ENCODE measurements around the gene CD96.
"Not testable (repeated sequence)": the region's sequence is repeated elsewhere in the genome, so short reads cannot be mapped to it uniquely, and the experiment has no call there.

Gene CD96

DNA sequence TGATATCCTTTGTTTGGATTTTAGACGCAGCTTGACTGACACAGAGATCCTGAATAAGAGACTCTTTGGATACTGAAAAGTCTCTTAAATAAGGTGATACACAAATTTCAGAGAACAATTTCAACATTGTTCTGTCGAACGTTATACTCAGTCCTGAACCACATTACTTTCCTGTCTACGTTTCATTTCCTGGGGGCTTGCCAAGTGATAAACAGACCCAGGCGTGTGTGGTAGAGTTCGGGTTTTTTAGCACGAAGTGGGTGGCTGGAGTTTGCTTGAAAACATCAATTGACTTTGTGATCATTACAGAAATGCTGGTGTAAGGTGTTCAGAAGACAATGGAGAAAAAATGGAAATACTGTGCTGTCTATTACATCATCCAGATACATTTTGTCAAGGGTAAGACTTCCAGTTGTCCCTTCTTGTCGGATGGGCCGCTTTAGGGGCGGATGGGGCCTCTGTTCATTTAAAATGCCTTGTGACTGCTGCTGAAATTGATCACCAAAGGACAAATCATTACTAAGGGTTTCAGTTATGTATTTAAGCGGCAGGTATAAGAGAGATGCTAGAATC is at the start of gene CD96:
TSS of gene CD96 (plus strand) at position 287 of the 573 bp plus-strand sequence. CDS start at position 339, 52 bp downstream.
- TF ChIP-seq POLR2A (IDR thresholded peaks at IDR 0.05; ENCODE audit: low read length) (no peak), GATA1 (IDR thresholded peaks at IDR 0.05; ENCODE audit: low read depth, low read length) (no peak)
- DNase-seq, result no peak

- no peak for DNase-seq
- TF ChIP-seq GATA1 (IDR thresholded peaks at IDR 0.05; ENCODE audit: low read depth, low read length), result no peak
- TF ChIP-seq POLR2A (IDR thresholded peaks at IDR 0.05; ENCODE audit: low read length), result no peak
Measured at GRCh38 chr3:111493276-111493675, 48.7 kb upstream of the CD96 start.

DNA sequence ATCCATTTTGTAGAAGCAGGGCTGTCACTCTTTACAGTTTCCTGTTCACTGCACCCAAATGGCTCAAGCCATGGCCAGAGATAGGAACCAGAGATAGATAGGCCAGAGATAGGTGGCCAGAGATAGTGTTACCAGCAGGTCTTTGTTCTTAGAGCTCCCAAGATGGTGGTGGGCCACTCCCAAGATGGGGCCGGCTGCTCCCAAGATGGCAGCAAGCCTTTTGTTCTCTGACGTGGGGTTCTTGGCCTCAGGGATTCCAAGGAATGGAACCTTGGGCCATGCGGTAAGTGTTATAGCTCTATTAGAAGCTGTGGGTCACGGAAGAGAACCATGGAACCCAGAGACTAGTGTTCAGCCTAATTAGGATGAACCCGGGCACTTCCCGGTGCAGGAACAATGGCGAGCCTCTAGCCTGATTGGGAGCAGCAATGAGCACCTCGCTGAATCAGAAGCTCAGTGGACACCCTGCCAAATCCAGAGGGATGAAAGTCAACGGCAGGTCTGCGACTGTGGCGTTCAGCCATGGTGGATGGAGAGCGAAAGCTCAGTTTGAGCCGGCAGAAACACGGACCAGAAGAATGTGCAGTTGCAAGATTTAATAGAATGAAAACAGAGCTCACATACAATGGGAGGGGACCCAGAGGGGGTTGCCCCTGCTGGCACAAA is 45.0 kb upstream of the CD96 start:
- no peak for DNase-seq
- TF ChIP-seq GATA1 (IDR thresholded peaks at IDR 0.05; ENCODE audit: low read depth, low read length) (no peak), POLR2A (IDR thresholded peaks at IDR 0.05; ENCODE audit: low read length) (no peak)

DNA sequence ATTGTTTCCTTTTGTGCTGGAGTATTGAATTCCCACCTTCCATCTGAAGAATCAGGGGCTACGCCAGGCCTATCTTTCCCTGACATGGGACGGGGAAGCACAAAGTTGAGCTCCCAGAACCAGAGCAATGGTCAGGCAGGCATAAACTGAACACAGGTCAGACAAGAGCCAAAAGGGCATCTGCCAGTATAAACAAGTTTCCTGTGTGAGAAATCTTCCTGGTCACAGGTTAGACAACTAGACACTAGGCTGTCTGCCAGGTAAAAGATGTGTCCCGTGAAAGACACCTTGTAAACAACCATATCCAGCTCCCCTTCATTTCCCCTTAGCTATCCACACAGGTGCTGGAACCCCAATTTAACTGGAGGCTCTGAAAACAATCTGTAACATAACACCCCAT is 44.0 kb upstream of the CD96 start:
- no peak for DNase-seq
- TF ChIP-seq GATA1 (IDR thresholded peaks at IDR 0.05; ENCODE audit: low read depth, low read length), result no peak
- no peak for TF ChIP-seq POLR2A (IDR thresholded peaks at IDR 0.05; ENCODE audit: low read length)

DNA sequence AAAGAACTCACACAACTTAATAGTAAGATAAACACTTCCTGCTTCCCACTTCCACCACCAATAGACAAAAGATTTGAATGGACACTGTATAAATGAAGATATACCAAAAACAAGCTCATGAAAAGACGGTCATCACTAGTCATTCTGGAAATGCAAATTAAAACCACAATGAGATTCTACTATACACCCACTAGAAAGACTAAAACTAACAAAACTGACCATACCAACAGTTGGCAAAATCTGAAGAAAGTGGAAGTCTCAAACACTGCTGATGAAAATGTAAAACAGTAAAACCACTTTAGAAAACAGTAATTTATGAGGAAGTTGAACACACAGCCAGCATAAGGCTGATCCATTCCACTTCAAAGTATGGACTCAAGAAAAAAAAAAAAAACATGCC is 35.6 kb upstream of the CD96 start:
- DNase-seq, result no peak

DNA sequence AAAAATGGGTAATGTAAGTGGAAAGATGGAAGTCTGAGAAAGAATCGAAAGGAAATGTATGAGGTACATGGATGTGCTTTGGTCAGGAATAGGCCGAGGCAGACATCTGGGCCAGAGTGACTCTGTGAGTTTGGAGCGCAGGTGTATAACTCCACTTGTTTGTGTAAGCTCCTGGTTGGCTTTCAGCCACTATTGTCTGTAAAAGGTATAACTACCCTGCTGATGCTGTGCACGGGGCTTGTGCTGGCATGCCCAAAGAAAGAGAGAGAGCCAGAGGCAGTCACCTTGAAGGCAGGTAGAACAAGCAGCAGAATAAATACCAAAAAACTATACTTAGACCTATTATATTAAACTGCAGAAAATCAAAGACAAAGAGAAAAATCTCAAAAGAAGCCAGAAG is 32.7 kb upstream of the CD96 start:
- no peak for TF ChIP-seq GATA1 (IDR thresholded peaks at IDR 0.05; ENCODE audit: low read depth, low read length)
- no peak for TF ChIP-seq POLR2A (IDR thresholded peaks at IDR 0.05; ENCODE audit: low read length)
- DNase-seq, result no peak

More for the DNA sequence above, 35.6 kb upstream of the CD96 start:
- TF ChIP-seq GATA1 (IDR thresholded peaks at IDR 0.05; ENCODE audit: low read depth, low read length) (no peak), POLR2A (IDR thresholded peaks at IDR 0.05; ENCODE audit: low read length) (no peak)

DNA sequence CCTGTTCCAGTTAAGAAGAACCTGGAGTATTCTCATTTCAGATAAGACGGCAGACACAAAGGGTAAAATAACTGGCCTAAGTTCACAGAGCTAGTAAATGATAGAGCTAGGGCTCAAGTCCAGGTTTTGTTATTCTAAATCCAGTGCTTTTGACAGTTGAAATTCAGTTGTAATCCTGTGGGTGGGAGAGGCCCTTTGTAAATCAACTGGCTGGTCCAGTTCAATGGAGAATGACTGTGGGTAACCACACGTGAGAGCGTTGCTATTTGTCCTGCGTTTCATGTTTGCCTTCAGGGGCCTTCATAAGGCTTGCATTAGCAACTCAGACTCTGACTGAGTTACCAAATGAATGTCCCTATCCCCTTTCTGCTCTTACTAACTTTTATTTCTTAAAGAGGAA is 24.2 kb upstream of the CD96 start:
- DNase-seq, result no peak
- TF ChIP-seq POLR2A (IDR thresholded peaks at IDR 0.05; ENCODE audit: low read length) (no peak), GATA1 (IDR thresholded peaks at IDR 0.05; ENCODE audit: low read depth, low read length) (no peak)

DNA sequence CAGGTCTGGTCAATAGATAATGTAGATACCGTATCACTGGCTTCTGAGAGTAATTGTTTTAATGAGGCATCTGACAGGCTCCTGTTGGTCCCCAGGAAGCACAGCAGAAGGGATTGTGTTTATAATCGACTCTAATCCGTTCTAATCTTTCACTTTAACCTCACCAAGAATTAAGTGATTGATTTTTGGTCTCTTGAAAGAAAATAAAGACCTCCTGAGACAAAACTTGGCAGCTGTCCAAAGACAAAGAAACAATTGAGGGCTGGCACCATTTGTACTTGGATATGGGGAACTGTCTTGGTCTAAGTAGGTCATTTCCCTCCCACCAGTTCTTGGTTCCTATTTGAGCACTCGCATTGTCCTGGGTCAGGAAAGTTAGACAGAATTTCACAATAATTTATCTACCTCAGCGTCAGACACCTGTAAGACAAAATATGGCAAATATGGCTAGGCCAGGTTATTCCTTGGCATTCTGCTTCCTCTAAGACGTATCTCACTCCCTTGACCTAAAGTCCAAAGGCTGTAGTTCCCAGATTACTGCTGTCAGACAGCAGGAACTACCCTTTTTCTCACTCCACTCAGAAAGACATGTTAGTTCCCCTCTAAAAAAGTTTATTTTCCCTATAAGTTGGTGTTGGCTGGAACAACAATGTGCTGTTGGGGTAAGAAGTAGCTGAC is 22.7 kb upstream of the CD96 start:
- TF ChIP-seq POLR2A (IDR thresholded peaks at IDR 0.05; ENCODE audit: low read length) (no peak), GATA1 (IDR thresholded peaks at IDR 0.05; ENCODE audit: low read depth, low read length) (no peak)
- no peak for DNase-seq

GRCh38 chr3:111521891-111522290 is 20.1 kb upstream of the CD96 start:
- no peak for TF ChIP-seq GATA1 (IDR thresholded peaks at IDR 0.05; ENCODE audit: low read depth, low read length)
- no peak for TF ChIP-seq POLR2A (IDR thresholded peaks at IDR 0.05; ENCODE audit: low read length)
- DNase-seq, result no peak

DNA sequence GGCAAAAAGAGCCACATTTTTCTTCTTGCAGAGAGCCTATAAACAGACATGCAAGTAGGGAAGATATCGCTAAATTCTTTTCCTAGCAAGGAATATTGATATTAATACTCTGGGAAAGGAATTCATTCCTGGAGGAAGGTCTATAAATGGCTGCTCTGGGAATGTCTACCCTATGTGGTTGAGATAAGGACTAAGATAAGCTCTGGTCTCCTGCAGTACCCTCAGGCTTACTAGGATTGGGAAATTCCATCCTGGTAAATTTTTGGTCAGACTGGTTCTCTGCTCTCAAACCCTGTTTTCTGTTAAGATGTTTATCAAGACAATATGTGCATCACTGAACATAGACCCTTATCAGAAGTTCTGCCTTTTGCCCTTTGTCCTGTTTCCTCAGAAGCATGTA is 17.5 kb upstream of the CD96 start:
- not testable (repeated sequence) for DNase-seq

- TF ChIP-seq GATA1 (IDR thresholded peaks at IDR 0.05; ENCODE audit: low read depth, low read length) (no peak), POLR2A (IDR thresholded peaks at IDR 0.05; ENCODE audit: low read length) (no peak)
- DNase-seq, result no peak
Measured at GRCh38 chr3:111531446-111531845, 10.6 kb upstream of the CD96 start.

- TF ChIP-seq GATA1 (IDR thresholded peaks at IDR 0.05; ENCODE audit: low read depth, low read length), result no peak
- TF ChIP-seq POLR2A (IDR thresholded peaks at IDR 0.05; ENCODE audit: low read length), result no peak
- no peak for DNase-seq
Measured at GRCh38 chr3:111534701-111535100, 7.3 kb upstream of the CD96 start.

DNA sequence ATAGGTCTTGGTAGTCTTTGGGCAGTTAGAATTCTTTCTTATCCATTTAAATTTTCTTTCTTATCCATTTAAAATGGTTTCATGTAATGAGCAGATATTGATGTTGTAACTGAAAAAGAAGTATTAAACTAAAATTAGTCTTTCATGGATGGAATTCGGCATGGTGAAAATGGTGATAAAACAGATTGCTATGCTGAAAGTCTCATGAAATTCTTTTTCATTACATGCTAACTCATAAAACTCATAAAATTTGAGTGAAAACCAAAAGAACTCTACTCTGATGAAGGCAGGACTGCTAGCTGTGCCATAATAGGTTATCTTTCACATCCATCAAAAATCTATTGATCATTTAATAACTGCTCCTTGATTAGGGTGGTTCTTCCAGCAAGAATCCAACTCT is 3.9 kb upstream of the CD96 start:
- no peak for TF ChIP-seq POLR2A (IDR thresholded peaks at IDR 0.05; ENCODE audit: low read length)
- TF ChIP-seq GATA1 (IDR thresholded peaks at IDR 0.05; ENCODE audit: low read depth, low read length), result no peak
- no peak for DNase-seq

DNA sequence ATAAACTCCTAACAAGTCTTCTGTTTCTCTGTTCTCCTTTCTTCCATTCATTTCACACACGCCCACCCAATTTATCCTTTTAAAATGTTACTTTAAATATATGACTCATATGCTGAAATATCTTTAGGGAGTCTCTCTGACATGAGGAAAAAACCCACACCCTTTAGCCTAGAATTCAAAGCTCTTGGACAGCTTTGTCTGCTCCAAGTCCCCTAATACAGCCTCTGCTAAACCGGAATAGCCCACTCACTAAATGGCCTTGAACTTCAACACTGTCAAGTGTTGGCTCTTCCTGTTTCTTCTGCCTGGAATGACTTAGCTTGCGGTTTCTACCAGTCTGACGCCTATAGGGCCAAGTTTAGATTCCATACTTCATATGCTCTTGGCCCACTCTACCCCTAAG is 3.3 kb upstream of the CD96 start:
- no peak for TF ChIP-seq POLR2A (IDR thresholded peaks at IDR 0.05; ENCODE audit: low read length)
- no peak for TF ChIP-seq GATA1 (IDR thresholded peaks at IDR 0.05; ENCODE audit: low read depth, low read length)
- DNase-seq, result no peak
